Measurements from ENCODE around the gene UBL7. TPM values are rescaled to one million over a fixed set of nuclear protein-coding genes. Genes with fewer than 3 reads are reported as not detected.
A peak's percentile ranks its signal among the peaks of the same experiment; 100 is the strongest.

The UBL7 gene
- total RNA-seq, 2 experiments from 2014 or later = 54.7 to 61.3 TPM

GRCh38 chr15:74415966-74416916 lies 44.7 kb downstream of the UBL7 start:
- peak overlapping the region; percentile 38 for H3K27ac Mint-ChIP-seq
- peaks cover 33% of the 10 kb centered on the region for H3K4me1 Mint-ChIP-seq
- no peaks in the 10 kb centered on the region for H3K9me3 Mint-ChIP-seq
- no peak overlapping the region for H3K4me3 Mint-ChIP-seq
- POLR2A ChIA-PET = no interaction called here
- DNase-seq = no peak
- CTCF ChIA-PET = no interaction called here
- no peaks in the 10 kb centered on the region for H3K27me3 Mint-ChIP-seq
- H3K36me3 Mint-ChIP-seq (ENCODE audit: low read depth) = peaks cover 4% of the 10 kb centered on the region

GRCh38 chr15:74414603-74415338 lies 46.2 kb downstream of the UBL7 start:
- no peaks in the 10 kb centered on the region for H3K9me3 Mint-ChIP-seq
- peaks cover 23% of the 10 kb centered on the region for H3K4me1 Mint-ChIP-seq
- H3K27me3 Mint-ChIP-seq = no peaks in the 10 kb centered on the region
- DNase-seq = no peak
- ChIA-PET CTCF (no interaction called here), POLR2A (interaction anchor here (1.1 kb wide), 1 partner anchor 11 kb away, joined by 3 read pairs; no protein-coding TSS in a partner anchor)
- peak overlapping the region; percentile 12 for H3K27ac Mint-ChIP-seq
- H3K36me3 Mint-ChIP-seq (ENCODE audit: low read depth) = peaks cover 4% of the 10 kb centered on the region
- H3K4me3 Mint-ChIP-seq = no peak overlapping the region

DNA sequence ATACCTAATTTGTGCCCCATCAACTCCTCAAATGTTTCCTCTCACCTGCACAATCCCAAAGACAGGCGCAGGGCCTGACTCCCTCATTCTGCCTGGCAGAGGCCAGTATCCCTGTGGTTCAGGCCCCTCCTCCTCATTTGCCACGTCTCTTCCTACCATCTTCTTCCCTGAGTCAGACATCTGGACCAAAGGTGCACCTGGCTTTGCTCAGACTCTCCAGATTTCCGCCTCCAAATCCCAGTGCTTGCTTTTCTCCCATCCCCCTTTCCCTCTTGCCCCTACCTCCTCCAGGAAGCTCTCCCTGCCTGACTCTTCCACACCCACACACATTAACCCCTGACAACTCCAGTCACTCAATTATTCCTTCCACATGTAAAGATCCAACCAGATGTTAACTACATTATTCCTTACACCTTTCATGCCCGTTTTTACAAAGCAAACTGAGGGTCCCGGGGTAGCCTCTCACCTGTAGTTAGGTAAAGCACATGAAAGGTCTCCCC lies 46.8 kb downstream of the UBL7 start:
- Mint-ChIP-seq H3K27me3 (no peaks in the 10 kb centered on the region), H3K4me3 (no peak overlapping the region), H3K9me3 (no peaks in the 10 kb centered on the region), H3K4me1 (peaks cover 23% of the 10 kb centered on the region), H3K36me3 (ENCODE audit: low read depth) (peaks cover 4% of the 10 kb centered on the region), H3K27ac (no peak overlapping the region)
- ChIA-PET CTCF (no interaction called here), POLR2A (interaction anchor here (1.1 kb wide), 1 partner anchor 11 kb away, joined by 3 read pairs; no protein-coding TSS in a partner anchor)
- DNase-seq = no peak

- no peak for DNase-seq
- Mint-ChIP-seq H3K36me3 (ENCODE audit: low read depth) (peaks cover 4% of the 10 kb centered on the region), H3K4me3 (no peak overlapping the region), H3K27ac (no peak overlapping the region), H3K27me3 (no peaks in the 10 kb centered on the region), H3K4me1 (peaks cover 23% of the 10 kb centered on the region), H3K9me3 (no peaks in the 10 kb centered on the region)
- ChIA-PET POLR2A (interaction anchor here (1.1 kb wide), 1 partner anchor 10 kb away, joined by 3 read pairs; no protein-coding TSS in a partner anchor), CTCF (no interaction called here)
Measured at GRCh38 chr15:74413350-74414080, 47.4 kb downstream of the UBL7 start.

- no peak overlapping the region for H3K27ac Mint-ChIP-seq
- ChIA-PET CTCF (interaction anchor here (2.4 kb wide), 1 partner anchor 33 kb away, joined by 6 read pairs; no protein-coding TSS in a partner anchor), POLR2A (interaction anchor here (1.2 to 2.1 kb wide), 2 partner anchors 49 to 128 kb away, joined by 4 to 6 read pairs; partner anchors contain the start of genes ARID3B and UBL7)
- H3K27me3 Mint-ChIP-seq = no peaks in the 10 kb centered on the region
- no peak for DNase-seq
- no peaks in the 10 kb centered on the region for H3K9me3 Mint-ChIP-seq
- H3K4me3 Mint-ChIP-seq = no peak overlapping the region
- H3K36me3 Mint-ChIP-seq (ENCODE audit: low read depth) = peaks cover 4% of the 10 kb centered on the region
- H3K4me1 Mint-ChIP-seq = peaks cover 23% of the 10 kb centered on the region
Measured at GRCh38 chr15:74412159-74412558, 48.8 kb downstream of the UBL7 start.

GRCh38 chr15:74411686-74412085 lies 49.3 kb downstream of the UBL7 start:
- H3K4me1 Mint-ChIP-seq = peaks cover 22% of the 10 kb centered on the region
- ChIA-PET CTCF (interaction anchor here (2.4 kb wide), 1 partner anchor 32 kb away, joined by 6 read pairs; no protein-coding TSS in a partner anchor), POLR2A (interaction anchor here (1.2 to 2.1 kb wide), 2 partner anchors 49 to 129 kb away, joined by 4 to 6 read pairs; partner anchors contain the start of genes ARID3B and UBL7)
- peaks cover 4% of the 10 kb centered on the region for H3K36me3 Mint-ChIP-seq (ENCODE audit: low read depth)
- DNase-seq = no peak
- no peaks in the 10 kb centered on the region for H3K27me3 Mint-ChIP-seq
- H3K4me3 Mint-ChIP-seq = no peak overlapping the region
- no peaks in the 10 kb centered on the region for H3K9me3 Mint-ChIP-seq
- H3K27ac Mint-ChIP-seq = no peak overlapping the region

- Mint-ChIP-seq H3K27me3 (no peaks in the 10 kb centered on the region), H3K36me3 (ENCODE audit: low read depth) (no peaks in the 10 kb centered on the region), H3K4me3 (no peak overlapping the region), H3K9me3 (no peaks in the 10 kb centered on the region), H3K27ac (no peak overlapping the region), H3K4me1 (peaks cover 11% of the 10 kb centered on the region)
- DNase-seq = no peak
- POLR2A ChIA-PET = interaction anchor here (1.4 to 2.1 kb wide), 2 partner anchors 24 to 51 kb away, joined by 3 to 6 read pairs; partner anchors contain the start of gene UBL7
- CTCF ChIA-PET = interaction anchor here (1.5 to 2.4 kb wide), 2 partner anchors 26 to 31 kb away, joined by 5 to 6 read pairs; no protein-coding TSS in a partner anchor
Measured at GRCh38 chr15:74410502-74410901, 50.5 kb downstream of the UBL7 start.

DNA sequence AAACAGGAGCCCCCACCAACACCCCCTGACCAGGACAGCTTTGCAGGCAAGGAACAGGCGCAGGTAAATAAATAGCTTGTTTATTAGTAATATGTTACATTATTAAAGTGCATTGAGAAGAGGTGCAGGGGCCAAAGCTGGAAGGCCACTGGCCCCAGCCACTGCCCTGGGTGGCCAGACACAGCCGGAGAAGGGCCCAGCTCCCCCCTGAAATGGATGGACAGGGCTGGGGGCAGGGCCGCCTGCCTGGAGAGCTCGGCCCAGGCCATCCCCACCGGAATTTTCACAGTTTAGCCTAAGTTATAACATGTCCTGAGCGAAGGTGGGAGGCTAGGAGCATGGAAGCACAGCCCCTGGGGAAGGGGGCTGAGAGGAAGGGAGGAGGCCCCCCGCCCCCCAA lies 51.7 kb downstream of the UBL7 start:
- H3K36me3 Mint-ChIP-seq (ENCODE audit: low read depth) = no peaks in the 10 kb centered on the region
- no peaks in the 10 kb centered on the region for H3K9me3 Mint-ChIP-seq
- H3K27ac Mint-ChIP-seq = no peak overlapping the region
- ChIA-PET CTCF (interaction anchor here (1.5 kb wide), 1 partner anchor 25 kb away, joined by 5 read pairs; no protein-coding TSS in a partner anchor), POLR2A (interaction anchor here (0.7 to 1.4 kb wide), 2 partner anchors 25 to 30 kb away, joined by 3 read pairs; no protein-coding TSS in a partner anchor)
- peaks cover 3% of the 10 kb centered on the region for H3K4me1 Mint-ChIP-seq
- H3K4me3 Mint-ChIP-seq = no peak overlapping the region
- no peaks in the 10 kb centered on the region for H3K27me3 Mint-ChIP-seq
- no peak for DNase-seq

DNA sequence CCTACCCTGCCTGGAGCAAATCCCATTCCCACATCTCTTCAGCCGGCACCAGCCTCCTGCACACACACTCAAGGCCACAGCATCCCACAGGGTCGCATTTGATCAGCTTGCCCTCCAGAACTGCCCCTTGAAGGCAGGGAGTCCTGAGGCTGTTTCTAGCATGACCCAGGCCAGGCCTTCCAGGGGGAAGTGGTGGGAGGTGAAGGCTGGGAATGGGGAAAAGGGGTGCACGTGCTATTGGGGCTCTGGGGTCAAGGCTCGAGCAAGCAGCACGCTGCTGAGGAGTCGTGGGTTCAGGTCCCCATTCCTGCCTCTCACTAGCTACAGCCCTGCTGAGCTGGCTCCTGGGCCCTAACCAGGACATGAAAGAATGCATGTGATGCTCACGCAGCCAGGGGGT lies 52.1 kb downstream of the UBL7 start:
- Mint-ChIP-seq H3K36me3 (ENCODE audit: low read depth) (no peaks in the 10 kb centered on the region), H3K4me1 (peaks cover 7% of the 10 kb centered on the region)

DNA sequence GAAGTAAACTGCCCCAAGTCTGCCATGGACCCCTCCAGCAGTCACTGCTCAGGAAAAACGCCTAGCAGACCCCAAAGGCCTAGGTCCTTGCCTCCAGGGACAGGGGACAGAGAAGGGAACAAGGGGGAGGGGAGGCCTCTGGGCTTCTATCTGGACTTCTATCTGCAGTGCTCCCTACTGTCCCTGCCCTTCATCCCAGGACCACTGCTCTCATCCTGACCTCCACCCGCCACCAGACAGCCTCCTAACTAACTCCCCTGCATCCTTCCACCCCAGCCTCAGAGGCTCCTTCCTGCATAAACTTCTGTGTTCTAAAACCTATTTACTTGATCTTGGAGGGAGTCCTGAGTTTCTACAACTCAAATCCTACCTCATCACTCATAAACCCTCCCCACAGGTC lies 52.6 kb downstream of the UBL7 start:
- no peaks in the 10 kb centered on the region for H3K27me3 Mint-ChIP-seq
- no peak for DNase-seq
- no peak overlapping the region for H3K4me3 Mint-ChIP-seq
- ChIA-PET CTCF (no interaction called here), POLR2A (interaction anchor here (0.7 kb wide), 1 partner anchor 29 kb away, joined by 3 read pairs; no protein-coding TSS in a partner anchor)
- H3K36me3 Mint-ChIP-seq (ENCODE audit: low read depth) = no peaks in the 10 kb centered on the region
- no peak overlapping the region for H3K27ac Mint-ChIP-seq
- H3K4me1 Mint-ChIP-seq = peaks cover 12% of the 10 kb centered on the region
- H3K9me3 Mint-ChIP-seq = no peaks in the 10 kb centered on the region

More for the DNA sequence above, 52.1 kb downstream of the UBL7 start:
- H3K27ac Mint-ChIP-seq = no peak overlapping the region
- ChIA-PET CTCF (no interaction called here), POLR2A (interaction anchor here (0.7 kb wide), 1 partner anchor 29 kb away, joined by 3 read pairs; no protein-coding TSS in a partner anchor)
- no peak overlapping the region for H3K4me3 Mint-ChIP-seq
- DNase-seq = no peak
- H3K27me3 Mint-ChIP-seq = no peaks in the 10 kb centered on the region
- H3K9me3 Mint-ChIP-seq = no peaks in the 10 kb centered on the region

DNA sequence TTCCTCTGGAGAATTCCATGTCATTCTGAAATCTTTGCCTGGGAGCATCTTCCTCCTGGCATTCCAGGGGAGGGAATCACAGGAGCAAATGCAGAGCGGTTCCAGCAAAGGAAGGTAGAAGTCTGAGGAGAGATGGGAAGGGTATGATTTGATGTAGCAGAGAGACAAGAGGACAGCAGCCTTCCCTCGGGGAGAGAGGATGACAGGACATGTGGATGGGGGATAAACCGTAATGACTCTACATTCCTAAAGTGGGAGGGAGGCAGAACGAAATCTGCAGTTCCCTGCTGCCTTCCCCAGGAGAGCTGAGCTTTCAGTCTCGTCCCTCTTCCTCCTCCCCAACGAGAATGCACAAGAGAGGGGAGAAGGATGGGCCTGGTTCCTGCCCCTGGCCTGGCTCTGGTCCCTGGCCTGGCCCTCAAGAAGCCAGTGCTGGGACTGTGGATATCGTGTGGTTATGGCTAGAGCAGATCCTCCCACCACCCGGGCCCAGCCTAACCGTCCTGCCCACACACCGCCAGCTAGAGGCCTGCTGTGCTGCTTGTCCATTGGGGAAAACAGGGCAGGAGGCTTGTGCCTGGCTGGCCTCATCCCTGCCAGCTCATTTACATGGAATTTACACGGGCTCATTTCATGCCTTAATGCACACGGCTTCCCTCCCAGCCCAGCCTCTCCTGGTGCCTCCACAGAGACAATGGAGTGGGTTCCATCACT lies 53.8 kb downstream of the UBL7 start:
- no peak overlapping the region for H3K4me3 Mint-ChIP-seq
- H3K36me3 Mint-ChIP-seq (ENCODE audit: low read depth) = no peaks in the 10 kb centered on the region
- H3K9me3 Mint-ChIP-seq = no peaks in the 10 kb centered on the region
- H3K4me1 Mint-ChIP-seq = peaks cover 24% of the 10 kb centered on the region
- DNase-seq = no peak
- no peak overlapping the region for H3K27ac Mint-ChIP-seq
- H3K27me3 Mint-ChIP-seq = no peaks in the 10 kb centered on the region
- CTCF ChIA-PET = interaction anchor here (7.6 kb wide), 1 partner anchor 23 kb away, joined by 61 read pairs; no protein-coding TSS in a partner anchor
- POLR2A ChIA-PET = no interaction called here
